Fibroblast of skin of scalp (primary cell): ENCODE data around the gene PFN1.
"Not testable (repeated sequence)": the region's sequence is repeated elsewhere in the genome, so short reads cannot be mapped to it uniquely, and the experiment has no call there.

Experiments used
- DNase-seq: peaks from one replicate; pipeline ENCODE4 v3.0.0-alpha.2; 2013

PFN1 gene

GRCh38 chr17:4920351-4921048 lies 27.8 kb downstream of the PFN1 start:
- no peak for DNase-seq

GRCh38 chr17:4919511-4920047 lies 28.8 kb downstream of the PFN1 start:
- DNase-seq: no peak

- DNase-seq: not testable (repeated sequence)
These were observed 33.8 kb downstream of the PFN1 start for GRCh38 chr17:4914551-4914950.

- DNase-seq: peak; percentile 31
These were observed 34.3 kb downstream of the PFN1 start for GRCh38 chr17:4913994-4914393.

GRCh38 chr17:4908711-4909496 lies 39.4 kb downstream of the PFN1 start:
- DNase-seq: peak; percentile 91

- DNase-seq: peak; percentile 18
These were observed 40.0 kb downstream of the PFN1 start for GRCh38 chr17:4908301-4908700.

GRCh38 chr17:4906642-4907041 lies 41.7 kb downstream of the PFN1 start:
- not testable (repeated sequence) for DNase-seq

- DNase-seq: peak; percentile 65
These were observed 45.1 kb downstream of the PFN1 start, which contains the start of gene CHRNE for GRCh38 chr17:4903051-4903818. Gene CHRNE (minus strand): TSS chr17:4903098. CDS start chr17:4903063, 35 bp downstream.

- DNase-seq: no peak
These were observed 45.8 kb downstream of the PFN1 start for GRCh38 chr17:4902540-4902939.

- no peak for DNase-seq
These were observed 46.5 kb downstream of the PFN1 start for GRCh38 chr17:4901648-4902344.

GRCh38 chr17:4901108-4901647 lies 47.2 kb downstream of the PFN1 start:
- no peak for DNase-seq

- peak; percentile 24 for DNase-seq
These were observed 47.9 kb downstream of the PFN1 start for GRCh38 chr17:4900231-4901107.

GRCh38 chr17:4899341-4900230 lies 48.7 kb downstream of the PFN1 start, which contains the start of gene C17orf107:
Gene C17orf107 (plus strand): TSS chr17:4899536. CDS start chr17:4899763, 227 bp downstream.
- DNase-seq: peak; percentile 72

GRCh38 chr17:4898927-4899326 lies 49.4 kb downstream of the PFN1 start:
- DNase-seq: no peak

GRCh38 chr17:4898351-4898750 lies 50.0 kb downstream of the PFN1 start:
- DNase-seq: no peak

GRCh38 chr17:4897785-4898184 lies 50.5 kb downstream of the PFN1 start:
- DNase-seq: no peak

GRCh38 chr17:4897198-4897687 lies 51.1 kb downstream of the PFN1 start:
- DNase-seq: no peak

- DNase-seq: no peak
These were observed 51.8 kb downstream of the PFN1 start for GRCh38 chr17:4896332-4897197.
